ENCODE results near the gene HOTAIR. TPM values are rescaled to one million over a fixed set of nuclear protein-coding genes. Genes with fewer than 3 reads are reported as not detected.

HOTAIR gene
- total RNA-seq, 6 donors from 2014 or later = not detected

- H3K9me3 ChIP-seq = no peaks in the 10 kb centered on the region
- no peaks in the 10 kb centered on the region for H3K36me3 ChIP-seq
- peaks cover 22 to 28% (median 25%) of the 10 kb centered on the region in 4 donors for H3K4me1 ChIP-seq
- H3K27me3 ChIP-seq = peaks cover 9 to 90% (median 56%) of the 10 kb centered on the region in 4 donors
- DNase-seq = no peak
- ATAC-seq (ENCODE audit: low FRiP score in 2 of 2) = no peak
- no peak for TF ChIP-seq POLR2AphosphoS5 (IDR thresholded peaks at IDR 0.05)
- no peak for TF ChIP-seq EP300 (IDR thresholded peaks at IDR 0.05)
- no peak for TF ChIP-seq POLR2A (IDR thresholded peaks at IDR 0.05)
- TF ChIP-seq CTCF (IDR thresholded peaks at IDR 0.05) = no peak
- no peak overlapping the region for H3K27ac ChIP-seq
- no peak overlapping the region for H3K4me3 ChIP-seq
- 31 to 34% methylated on average over 9 of the region's 9 CpGs for WGBS, 2 donors
Observed at GRCh38 chr12:53972152-53972702, 2.5 kb downstream of the HOTAIR start.

- Histone ChIP-seq H3K36me3 (no peaks in the 10 kb centered on the region), H3K27me3 (peaks cover 9 to 92% (median 58%) of the 10 kb centered on the region in 4 donors), H3K4me3 (no peak overlapping the region), H3K4me1 (peaks cover 22 to 29% (median 26%) of the 10 kb centered on the region in 4 donors), H3K27ac (no peak overlapping the region), H3K9me3 (no peaks in the 10 kb centered on the region)
- DNase-seq (no peak), ATAC-seq (ENCODE audit: low FRiP score in 2 of 2) (no peak)
- TF ChIP-seq EP300 (IDR thresholded peaks at IDR 0.05) (no peak), POLR2A (IDR thresholded peaks at IDR 0.05) (no peak), POLR2AphosphoS5 (IDR thresholded peaks at IDR 0.05) (no peak), CTCF (IDR thresholded peaks at IDR 0.05) (no peak)
- WGBS, 2 donors = 31 to 41% methylated on average over 2 of the region's 2 CpGs
Observed at GRCh38 chr12:53971686-53972085, 3.1 kb downstream of the HOTAIR start.

GRCh38 chr12:53971129-53971528 lies 3.6 kb downstream of the HOTAIR start:
- 54 to 57% methylated on average over 3 of the region's 3 CpGs for WGBS, 2 donors
- Histone ChIP-seq H3K9me3 (no peaks in the 10 kb centered on the region), H3K27ac (no peak overlapping the region), H3K4me3 (no peak overlapping the region), H3K4me1 (peaks cover 22 to 34% (median 31%) of the 10 kb centered on the region in 4 donors), H3K27me3 (peaks cover 9 to 93% (median 58%) of the 10 kb centered on the region in 4 donors), H3K36me3 (no peaks in the 10 kb centered on the region)
- ATAC-seq (ENCODE audit: low FRiP score in 2 of 2) = no peak
- no peak for DNase-seq
- TF ChIP-seq POLR2A (IDR thresholded peaks at IDR 0.05) (no peak), CTCF (IDR thresholded peaks at IDR 0.05) (no peak), POLR2AphosphoS5 (IDR thresholded peaks at IDR 0.05) (no peak), EP300 (IDR thresholded peaks at IDR 0.05) (no peak)

GRCh38 chr12:53970451-53970850 lies 4.3 kb downstream of the HOTAIR start:
- Histone ChIP-seq H3K4me1 (peaks cover 21 to 38% (median 32%) of the 10 kb centered on the region in 4 donors), H3K27ac (no peak overlapping the region), H3K9me3 (no peaks in the 10 kb centered on the region), H3K27me3 (peaks cover 9 to 92% (median 59%) of the 10 kb centered on the region in 4 donors), H3K36me3 (no peaks in the 10 kb centered on the region), H3K4me3 (no peak overlapping the region)
- DNase-seq = no peak
- TF ChIP-seq CTCF (IDR thresholded peaks at IDR 0.05) (no peak), POLR2A (IDR thresholded peaks at IDR 0.05) (no peak), EP300 (IDR thresholded peaks at IDR 0.05) (no peak), POLR2AphosphoS5 (IDR thresholded peaks at IDR 0.05) (no peak)
- 14 to 21% methylated on average over 4 of the region's 4 CpGs for WGBS, 2 donors
- ATAC-seq (ENCODE audit: low FRiP score in 2 of 2) = no peak

All from upper lobe of left lung (tissue), 6 donors.